K562 (cell line): ENCODE data around the gene LPCAT1. TPM values are rescaled to one million over a fixed set of nuclear protein-coding genes. Genes with fewer than 3 reads are reported as not detected.

Experiments used
- ATAC-seq: fragments of 200-7000 bp; cut with Tn5 transposase; 3 replicates; pipeline ENCODE4 v1.9.1; 2020; ENCODE audit warnings: moderate library complexity
- BruUV-seq: library from RNA; stranded (reverse); fragments of 400-500 nt; replicated peaks from 2 replicates; lab custom pipeline; 2021; lab: Mats Ljungman, UMichigan
- CTCF ChIA-PET: fragments of 300-600 bp; formaldehyde crosslinking; extraction: SDS; loops from one replicate; lab custom pipeline; 2021; ENCODE audit warnings: low intra/inter-chr PET ratio; lab: Yijun Ruan, JAX
- POLR2A ChIA-PET: fragments of 300-600, 350-650 bp; sonication (Branson Sonifier 250); formaldehyde crosslinking; extraction: SDS; loops from one replicate; lab custom pipeline; 2021; ENCODE audit warnings: antibody characterized with exemption, inconsistent platforms; lab: Yijun Ruan, JAX
- DNase-seq, 4 experiments: peaks; one replicate each; pipeline versions ENCODE4 v3.0.0 to v3.0.0-alpha.2; 2011 to 2018; ENCODE audit warnings: low spot score in 3 of 4, mixed read lengths in 3 of 4; ENCODE audit errors: extremely low read depth in 1 of 4
- FAIRE-seq: peaks from 2 replicates; lab custom pipeline; 2011; peaks lifted over from hg19 to GRCh38; lab: Jason Lieb, UNC
- H2AFZ ChIP-seq: 2 replicates; pipeline ENCODE4 v1.6.0; 2011; ENCODE audit warnings: low read depth, low read length, control low read depth, inconsistent platforms
- H3K27ac ChIP-seq: fragments of 200-600 bp; 3 replicates; pipeline ENCODE4 v1.8.0; 2011; ENCODE audit warnings: low read depth, mild to moderate bottlenecking, control low read depth, inconsistent platforms, low read length, moderate library complexity, mixed read lengths; ENCODE audit errors: extremely low read depth
- H3K27me3 ChIP-seq, 2 experiments: fragments of 300-600 bp in 1 of 2; 2 replicates in 1 of 2; 3 replicates in 1 of 2; pipeline versions ENCODE4 v1.6.0 to v1.8.0; 2011; ENCODE audit warnings: inconsistent platforms in 2 of 2, low read length in 2 of 2, mild to moderate bottlenecking in 1 of 2, mixed read lengths in 1 of 2, moderate library complexity in 1 of 2; ENCODE audit not compliant: control insufficient read depth in 2 of 2, insufficient read depth in 2 of 2
- H3K36me3 ChIP-seq: fragments of 300-600 bp; 3 replicates; pipeline ENCODE4 v1.8.0; 2011; ENCODE audit warnings: mild to moderate bottlenecking, low read length, inconsistent platforms; ENCODE audit not compliant: control insufficient read depth, insufficient read depth
- H3K4me1 ChIP-seq, 2 experiments: fragments of 200-600 bp in 1 of 2; replicated peaks in 1 of 2; 2 replicates in 1 of 2; 3 replicates in 1 of 2; pipeline versions ENCODE4 v1.5.1 to v1.8.0; 2011; ENCODE audit warnings: inconsistent platforms in 2 of 2, low read length in 2 of 2, mild to moderate bottlenecking in 1 of 2, mixed read lengths in 1 of 2, moderate library complexity in 1 of 2; ENCODE audit not compliant: control insufficient read depth in 2 of 2, insufficient read depth in 2 of 2
- H3K4me2 ChIP-seq: 2 replicates; pipeline ENCODE4 v1.6.1; 2011; ENCODE audit warnings: low read length, control low read depth, inconsistent platforms, mixed read lengths; ENCODE audit not compliant: insufficient read depth
- H3K4me3 ChIP-seq: fragments of 200-600 bp; sonication (generic), shearing (Covaris generic); 2 replicates; pipeline ENCODE4 v1.5.1; 2016; ENCODE audit warnings: control low read depth, inconsistent platforms
- H3K79me2 ChIP-seq: fragments of 200-600 bp; 3 replicates; pipeline ENCODE4 v1.8.0; 2011; ENCODE audit warnings: low read length, inconsistent platforms; ENCODE audit not compliant: control insufficient read depth, insufficient read depth
- H3K9ac ChIP-seq, 2 experiments: 2 replicates each; pipeline versions ENCODE4 v1.6.0 to v1.6.1; 2011; ENCODE audit warnings: low read depth in 2 of 2, low read length in 2 of 2, control low read depth in 1 of 2, inconsistent platforms in 1 of 2, mild to moderate bottlenecking in 1 of 2, mixed read lengths in 1 of 2; ENCODE audit not compliant: insufficient read depth in 1 of 2
- H3K9me1 ChIP-seq: one replicate; pipeline ENCODE4 v1.6.0; 2011; ENCODE audit warnings: inconsistent platforms, mild to moderate bottlenecking, low read length, moderate library complexity; ENCODE audit not compliant: control insufficient read depth, insufficient read depth
- H3K9me3 ChIP-seq: replicated peaks from 2 replicates; pipeline ENCODE4 v1.5.1; 2011; ENCODE audit warnings: low read depth, low read length, inconsistent platforms; ENCODE audit not compliant: control insufficient read depth, insufficient read depth
- H4K20me1 ChIP-seq: replicated peaks from 2 replicates; pipeline ENCODE4 v1.6.1; 2011; ENCODE audit warnings: low read length, inconsistent platforms, mixed read lengths; ENCODE audit not compliant: control insufficient read depth, insufficient read depth
- ATF7 ChIP-seq: fragments of 450-650 bp; IDR thresholded peaks from 2 replicates; pipeline ENCODE4 v1.7.1; 2014; ENCODE audit warnings: mild to moderate bottlenecking, moderate library complexity
- E2F3 ChIP-seq: fragments of 250-450 bp; sonication (Bioruptor Pico); IDR thresholded peaks from 2 replicates; pipeline ENCODE4 v1.4.0; 2020; ENCODE audit warnings: mild to moderate bottlenecking
- HMG20B ChIP-seq: fragments of 250-450 bp; sonication (Bioruptor Pico); IDR thresholded peaks from 2 replicates; pipeline ENCODE4 v1.5.0; 2021; ENCODE audit warnings: mild to moderate bottlenecking
- JUND ChIP-seq, 2 experiments: IDR thresholded peaks; 2 replicates in 1 of 2; 3 replicates in 1 of 2; pipeline ENCODE4 v1.6.1; 2011; ENCODE audit warnings: borderline replicate concordance in 2 of 2, low read depth in 2 of 2, low read length in 2 of 2, improper control_type of control experiment in 1 of 2, missing biosample characterization in 1 of 2, missing genetic modification characterization in 1 of 2, missing genetic modification reagents in 1 of 2
- NCOA6 ChIP-seq: fragments of 450-650 bp; IDR thresholded peaks from 2 replicates; pipeline ENCODE4 v1.6.1; 2017; ENCODE audit warnings: mild to moderate bottlenecking
- NR1H2 ChIP-seq: sonication (generic); formaldehyde crosslinking; IDR thresholded peaks from 2 replicates; pipeline ENCODE4 v1.4.0; 2020; ENCODE audit warnings: mild to moderate bottlenecking, missing genetic modification reagents
- POLR2H ChIP-seq: IDR thresholded peaks from 2 replicates; pipeline ENCODE4 v1.6.1; 2016; ENCODE audit warnings: missing genetic modification characterization, low read depth, mild to moderate bottlenecking, control low read depth, missing compliant biosample characterization, moderate library complexity
- STAG1 ChIP-seq: sonication (generic); formaldehyde crosslinking; IDR thresholded peaks from 2 replicates; pipeline ENCODE4 v1.5.0; 2020; ENCODE audit warnings: missing genetic modification reagents, borderline replicate concordance
- XRCC5 ChIP-seq: fragments of 200-400 bp; formaldehyde crosslinking; IDR thresholded peaks from 2 replicates; pipeline ENCODE4 v1.6.1; 2017; ENCODE audit warnings: low read depth, mild to moderate bottlenecking, low read length
- ZBTB8A ChIP-seq: fragments of 450-650 bp; IDR thresholded peaks from 2 replicates; pipeline ENCODE4 v1.6.1; 2018; ENCODE audit warnings: mild to moderate bottlenecking, moderate library complexity; ENCODE audit not compliant: partially characterized antibody
- ZFX ChIP-seq: sonication (generic); formaldehyde crosslinking; IDR thresholded peaks from 2 replicates; pipeline ENCODE4 v1.8.0; 2022; ENCODE audit warnings: mild to moderate bottlenecking, missing genetic modification reagents, moderate library complexity
- ZNF143 ChIP-seq: sonication (generic); formaldehyde crosslinking; IDR thresholded peaks from 2 replicates; pipeline ENCODE4 v1.9.0; 2022; ENCODE audit warnings: mild to moderate bottlenecking, missing genetic modification reagents
- ZNF217 ChIP-seq: sonication (generic); formaldehyde crosslinking; IDR thresholded peaks from 2 replicates; pipeline ENCODE4 v1.8.0; 2022; ENCODE audit warnings: mild to moderate bottlenecking, missing genetic modification reagents
- ZNF224 ChIP-seq: sonication (generic); formaldehyde crosslinking; IDR thresholded peaks from 2 replicates; pipeline ENCODE4 v1.8.0; 2022; ENCODE audit warnings: mild to moderate bottlenecking, missing genetic modification reagents
- WGBS: fragments of 100-300 bp; shearing (Covaris generic); methylation state at CpG from one replicate; pipeline ENCODE4 v1.1.6; 2016; ENCODE audit warnings: low coverage, mixed read lengths; ENCODE audit not compliant: insufficient coverage; ENCODE audit errors: missing lambda C conversion rate; 5-methylcytosine and 5-hydroxymethylcytosine counted together
- in situ Hi-C: fragments of 300-500 bp; cut with MboI; formaldehyde crosslinking; loops from 4 replicates; pipeline ENCODE4 v1.15.0; 2018; ENCODE audit warnings: inconsistent platforms, mixed read lengths
- intact Hi-C: fragments of 100-400 bp; cut with micrococcal nuclease; formaldehyde crosslinking; loops from 2 replicates; pipeline ENCODE4 v1.14.2; 2022
- polyA plus RNA-seq, 8 experiments: library from polyadenylated mRNA; depleted of rRNA in 4 of 8; stranded (reverse) in 5 of 8; unstranded in 3 of 8; fragments of >200 nt; fragmentation: Nextera tagmentation in 2 of 8; fragmentation: Illumina TruSeq in 1 of 8; extraction: Ambion mirVana in 2 of 8; extraction: Trizol in 1 of 8; gene quantifications; 2 replicates each; pipeline versions ENCODE4 v1.2.1 to v1.2.3, GENCODE V29; 2011 to 2014; ENCODE audit warnings: inconsistent platforms in 1 of 8, missing spikeins in 1 of 8
- total RNA-seq, 7 experiments: library from RNA; depleted of rRNA in 6 of 7; stranded (reverse); fragments of >200 nt in 6 of 7; fragmentation: Illumina TruSeq in 2 of 7; extraction: Trizol in 2 of 7; gene quantifications; 2 replicates each; pipeline versions ENCODE4 v1.2.1 to v1.2.3, GENCODE V29; 2011 to 2021; ENCODE audit warnings: low replicate concordance in 1 of 7
- TF ChIP-seq, protein P1 (sequence below): fragments of 250-450 bp; sonication (Bioruptor Pico); IDR thresholded peaks from 2 replicates; pipeline ENCODE4 v1.5.0; 2021
- TF ChIP-seq, protein P2 (sequence below), 2 experiments: fragments of 450-650 bp in 1 of 2; sonication (generic) in 1 of 2; formaldehyde crosslinking in 1 of 2; IDR thresholded peaks in 1 of 2; conservative IDR thresholded peaks in 1 of 2; 2 replicates each; pipeline versions ENCODE4 v1.6.1 to v1.8.1; 2016 to 2023; ENCODE audit warnings: mild to moderate bottlenecking in 2 of 2, moderate library complexity in 2 of 2, inconsistent platforms in 1 of 2, missing genetic modification reagents in 1 of 2
- TF ChIP-seq, protein P3 (sequence below): sonication (generic); IDR thresholded peaks from 2 replicates; pipeline ENCODE4 v1.6.1; 2016
- TF ChIP-seq, protein P4 (sequence below): conservative IDR thresholded peaks from 2 replicates; pipeline ENCODE4 v1.6.1; 2011; ENCODE audit warnings: low read depth, mild to moderate bottlenecking, low read length; ENCODE audit not compliant: control insufficient read depth

The LPCAT1 gene
- total and polyA plus RNA-seq, 9 of the 15 experiments (the other 6 are each of a cell fraction or from before 2014, with no cell fraction given), result 0.14 to 18.4 (median 13.9) TPM

DNA sequence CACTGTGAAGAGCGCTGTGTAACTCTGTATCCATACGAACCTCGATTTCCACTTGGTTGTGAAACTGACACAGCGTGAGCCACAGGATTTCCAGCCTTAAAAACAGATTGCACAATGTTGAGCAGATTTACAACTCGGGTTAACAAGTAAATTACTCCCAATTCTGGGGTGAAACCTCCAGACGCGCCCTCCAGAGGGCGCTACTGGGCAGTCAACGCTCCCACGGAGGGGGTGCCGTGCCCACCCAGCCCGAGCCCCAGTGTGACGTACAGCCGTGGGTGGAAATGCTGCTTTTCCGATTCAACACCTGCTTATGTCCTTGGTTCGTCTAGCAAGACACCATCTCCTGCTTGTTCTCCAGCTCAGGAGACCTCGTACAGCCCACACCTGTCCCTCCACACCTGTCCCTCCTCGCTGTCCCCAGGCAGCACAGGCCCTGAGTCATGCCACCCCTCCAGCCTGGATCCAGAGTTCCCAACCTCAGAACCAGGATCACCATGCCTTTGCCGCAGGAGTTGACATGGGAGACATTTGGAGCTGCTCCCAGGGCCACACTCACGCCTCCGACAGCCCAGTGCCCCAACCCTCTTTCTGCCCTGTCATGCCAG is 44.1 kb downstream of the LPCAT1 start:
- Histone ChIP-seq H3K27ac (no peak overlapping the region), H4K20me1 (peaks cover 23% of the 10 kb centered on the region), H3K4me2 (no peak overlapping the region), H3K36me3 (peaks cover 7% of the 10 kb centered on the region; the same call in 2 of the 3 replicates), H3K4me1 (peaks cover 0 to 24% of the 10 kb centered on the region in 2 experiments; a peak in 1 of 5 replicates), H3K79me2 (no peaks in the 10 kb centered on the region), H3K9ac (peak overlapping the region in 1 of 2 experiments; percentile 60; a peak in 1 of 4 replicates), H3K9me3 (no peaks in the 10 kb centered on the region), H3K9me1 (peaks cover 2% of the 10 kb centered on the region), H3K4me3 (no peak overlapping the region), H3K27me3 (no peaks in the 10 kb centered on the region), H2AFZ (no peak overlapping the region)
- 11% methylated on average over 19 of the region's 21 CpGs for WGBS
- peak; percentile 62 to 83 (median 81) for DNase-seq
- ChIA-PET CTCF (interaction anchor here (0.9 to 2.4 kb wide), 4 partner anchors 121 to 165 kb away, joined by 4 to 17 read pairs (median 7); no protein-coding TSS in a partner anchor), POLR2A (interaction anchor here (0.5 kb wide), 1 partner anchor 501 kb away, joined by 3 read pairs; no protein-coding TSS in a partner anchor)
- in situ Hi-C loops, result no loop called here
- intact Hi-C loops, result loop anchor here (1.0 kb wide), 1 partner anchor 162 kb away; no protein-coding TSS in a partner anchor
- BruUV-seq, result no TSS peak
- peak; percentile 80 for ATAC-seq
- peak; percentile 74 for FAIRE-seq
- TF ChIP-seq HMG20B (no peak), POLR2H (tag) (no peak), E2F3 (no peak), JUND (IDR thresholded peaks at IDR 0.05; ENCODE audit: borderline replicate concordance, low read depth, low read length) (0 out of 2 replicates have a peak, but pooled peaks have one; percentile 2), JUND (tag; IDR thresholded peaks at IDR 0.05; ENCODE audit: borderline replicate concordance, low read depth, low read length) (no peak), ZBTB8A (no peak), NR1H2 (CRISPR knock-in tag) (no peak), ZNF217 (CRISPR knock-in tag) (no peak), XRCC5 (0 out of 2 replicates have a peak, but pooled peaks have one; percentile 44), ZFX (no peak), ATF7 (no peak), NCOA6 (no peak), STAG1 (no peak), ZNF224 (no peak), ZNF143 (CRISPR knock-in tag) (no peak)
- TF ChIP-seq, protein P1, sequence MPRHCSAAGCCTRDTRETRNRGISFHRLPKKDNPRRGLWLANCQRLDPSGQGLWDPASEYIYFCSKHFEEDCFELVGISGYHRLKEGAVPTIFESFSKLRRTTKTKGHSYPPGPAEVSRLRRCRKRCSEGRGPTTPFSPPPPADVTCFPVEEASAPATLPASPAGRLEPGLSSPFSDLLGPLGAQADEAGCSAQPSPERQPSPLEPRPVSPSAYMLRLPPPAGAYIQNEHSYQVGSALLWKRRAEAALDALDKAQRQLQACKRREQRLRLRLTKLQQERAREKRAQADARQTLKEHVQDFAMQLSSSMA (CRISPR knock-in tag), result no peak
- TF ChIP-seq, protein P2, sequence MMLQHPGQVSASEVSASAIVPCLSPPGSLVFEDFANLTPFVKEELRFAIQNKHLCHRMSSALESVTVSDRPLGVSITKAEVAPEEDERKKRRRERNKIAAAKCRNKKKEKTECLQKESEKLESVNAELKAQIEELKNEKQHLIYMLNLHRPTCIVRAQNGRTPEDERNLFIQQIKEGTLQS (IDR thresholded peaks at IDR 0.05), result no peak
- TF ChIP-seq, protein P2 (CRISPR knock-in tag; conservative IDR thresholded peaks at IDR 0.05), result no peak
- TF ChIP-seq, protein P3, sequence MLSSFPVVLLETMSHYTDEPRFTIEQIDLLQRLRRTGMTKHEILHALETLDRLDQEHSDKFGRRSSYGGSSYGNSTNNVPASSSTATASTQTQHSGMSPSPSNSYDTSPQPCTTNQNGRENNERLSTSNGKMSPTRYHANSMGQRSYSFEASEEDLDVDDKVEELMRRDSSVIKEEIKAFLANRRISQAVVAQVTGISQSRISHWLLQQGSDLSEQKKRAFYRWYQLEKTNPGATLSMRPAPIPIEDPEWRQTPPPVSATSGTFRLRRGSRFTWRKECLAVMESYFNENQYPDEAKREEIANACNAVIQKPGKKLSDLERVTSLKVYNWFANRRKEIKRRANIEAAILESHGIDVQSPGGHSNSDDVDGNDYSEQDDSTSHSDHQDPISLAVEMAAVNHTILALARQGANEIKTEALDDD, result no peak
- TF ChIP-seq, protein P4, sequence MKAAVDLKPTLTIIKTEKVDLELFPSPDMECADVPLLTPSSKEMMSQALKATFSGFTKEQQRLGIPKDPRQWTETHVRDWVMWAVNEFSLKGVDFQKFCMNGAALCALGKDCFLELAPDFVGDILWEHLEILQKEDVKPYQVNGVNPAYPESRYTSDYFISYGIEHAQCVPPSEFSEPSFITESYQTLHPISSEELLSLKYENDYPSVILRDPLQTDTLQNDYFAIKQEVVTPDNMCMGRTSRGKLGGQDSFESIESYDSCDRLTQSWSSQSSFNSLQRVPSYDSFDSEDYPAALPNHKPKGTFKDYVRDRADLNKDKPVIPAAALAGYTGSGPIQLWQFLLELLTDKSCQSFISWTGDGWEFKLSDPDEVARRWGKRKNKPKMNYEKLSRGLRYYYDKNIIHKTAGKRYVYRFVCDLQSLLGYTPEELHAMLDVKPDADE, result no peak
